Subcutaneous abdominal adipose tissue (tissue), 5 donors: ENCODE results near the gene S1PR4.
"Not testable (repeated sequence)": the region's sequence is repeated elsewhere in the genome, so short reads cannot be mapped to it uniquely, and the experiment has no call there.

Source experiments
- H3K27ac ChIP-seq: one replicate; pipeline ENCODE4 v1.7.0; 2013; ENCODE audit warnings: low read depth, mild to moderate bottlenecking, inconsistent platforms, low read length, moderate library complexity
- H3K27me3 ChIP-seq, 5 donors: one replicate each; pipeline ENCODE4 v1.7.0; 2013; ENCODE audit warnings: low read length in 5 of 5, inconsistent platforms in 1 of 5; ENCODE audit not compliant: control insufficient read depth in 5 of 5, insufficient read depth in 4 of 5
- H3K36me3 ChIP-seq, 5 donors: one replicate each; pipeline ENCODE4 v1.7.0; 2013; ENCODE audit warnings: low read length in 5 of 5; ENCODE audit not compliant: control insufficient read depth in 5 of 5, insufficient read depth in 5 of 5
- H3K4me1 ChIP-seq, 5 donors: one replicate each; pipeline ENCODE4 v1.7.0; 2013; ENCODE audit warnings: low read length in 5 of 5, mild to moderate bottlenecking in 3 of 5, moderate library complexity in 1 of 5; ENCODE audit not compliant: control insufficient read depth in 5 of 5, insufficient read depth in 5 of 5
- H3K4me3 ChIP-seq, 5 donors: one replicate each; pipeline ENCODE4 v1.7.0; 2013; ENCODE audit warnings: low read length in 5 of 5, low read depth in 1 of 5
- H3K9ac ChIP-seq, 5 donors: one replicate each; pipeline ENCODE4 v1.7.0; 2013; ENCODE audit warnings: low read length in 5 of 5, mild to moderate bottlenecking in 4 of 5, moderate library complexity in 3 of 5
- H3K9me3 ChIP-seq, 5 donors: one replicate each; pipeline ENCODE4 v1.7.0; 2013; ENCODE audit warnings: low read length in 5 of 5; ENCODE audit not compliant: control insufficient read depth in 5 of 5
- donor health status: healthy.
- donor health status: healthy.
- donor health status: healthy.
- donor health status: healthy.
- donor health status: healthy.

S1PR4 gene

DNA sequence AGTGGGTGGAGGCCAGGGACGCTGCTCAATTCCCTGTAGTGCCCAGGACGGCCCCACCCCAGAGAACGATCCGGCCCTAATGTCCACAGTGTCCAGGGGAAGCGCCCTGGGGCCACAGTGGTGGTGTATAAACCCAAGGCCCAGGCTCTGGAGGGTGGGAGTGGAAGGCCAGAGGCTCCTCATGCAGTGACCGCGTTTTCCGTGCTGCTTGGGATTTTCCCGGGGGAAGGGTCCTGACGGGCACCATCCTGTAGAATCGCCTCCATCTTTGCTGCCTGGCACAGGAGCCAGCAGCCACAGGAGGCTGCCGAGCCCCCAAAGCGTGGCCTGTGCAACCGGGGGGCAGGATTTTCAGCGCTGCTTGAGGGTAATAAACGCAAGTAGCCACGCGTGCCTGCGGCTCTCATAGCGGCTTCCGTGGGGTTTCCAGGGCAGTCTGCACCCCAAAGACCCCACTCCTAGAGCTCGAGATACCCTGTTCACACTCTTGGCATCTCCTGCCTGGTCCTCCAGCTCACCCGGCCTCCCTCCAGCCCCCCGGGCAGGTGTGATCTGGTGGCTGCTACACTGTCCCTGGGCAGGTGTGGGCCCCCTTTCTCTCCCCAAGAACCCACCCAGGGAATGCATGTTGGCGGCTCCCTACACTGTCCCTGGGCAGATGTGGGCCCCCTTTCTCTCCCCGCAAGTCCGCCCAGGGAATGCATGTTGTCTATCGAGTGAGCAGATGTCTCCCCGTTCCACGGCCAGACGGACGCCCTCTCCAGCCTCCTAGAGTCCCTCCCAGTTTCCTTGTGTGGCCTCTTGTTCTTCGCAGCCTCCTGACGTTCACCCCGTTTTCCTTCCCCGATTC is 9.3 kb downstream of the S1PR4 start:
- H3K9ac ChIP-seq: peak overlapping the region in 4 of 5 donors; percentile 11 to 90 (median 50)
- no peaks in the 10 kb centered on the region for H3K9me3 ChIP-seq
- H3K27ac ChIP-seq: no peak overlapping the region
- no peak overlapping the region for H3K4me3 ChIP-seq
- no peaks in the 10 kb centered on the region for H3K27me3 ChIP-seq
- H3K36me3 ChIP-seq: peaks cover 0 to 8% (median 3%) of the 10 kb centered on the region in 5 donors
- H3K4me1 ChIP-seq: peaks cover 9 to 36% (median 31%) of the 10 kb centered on the region in 5 donors

GRCh38 chr19:3188627-3189596 is 10.3 kb downstream of the S1PR4 start:
- Histone ChIP-seq H3K4me1 (peaks cover 9 to 36% (median 31%) of the 10 kb centered on the region in 5 donors), H3K4me3 (no peak overlapping the region), H3K9ac (peak overlapping the region in 1 of 5 donors; percentile 11), H3K9me3 (no peaks in the 10 kb centered on the region), H3K27me3 (no peaks in the 10 kb centered on the region), H3K36me3 (peaks cover 0 to 17% (median 11%) of the 10 kb centered on the region in 5 donors), H3K27ac (no peak overlapping the region)

DNA sequence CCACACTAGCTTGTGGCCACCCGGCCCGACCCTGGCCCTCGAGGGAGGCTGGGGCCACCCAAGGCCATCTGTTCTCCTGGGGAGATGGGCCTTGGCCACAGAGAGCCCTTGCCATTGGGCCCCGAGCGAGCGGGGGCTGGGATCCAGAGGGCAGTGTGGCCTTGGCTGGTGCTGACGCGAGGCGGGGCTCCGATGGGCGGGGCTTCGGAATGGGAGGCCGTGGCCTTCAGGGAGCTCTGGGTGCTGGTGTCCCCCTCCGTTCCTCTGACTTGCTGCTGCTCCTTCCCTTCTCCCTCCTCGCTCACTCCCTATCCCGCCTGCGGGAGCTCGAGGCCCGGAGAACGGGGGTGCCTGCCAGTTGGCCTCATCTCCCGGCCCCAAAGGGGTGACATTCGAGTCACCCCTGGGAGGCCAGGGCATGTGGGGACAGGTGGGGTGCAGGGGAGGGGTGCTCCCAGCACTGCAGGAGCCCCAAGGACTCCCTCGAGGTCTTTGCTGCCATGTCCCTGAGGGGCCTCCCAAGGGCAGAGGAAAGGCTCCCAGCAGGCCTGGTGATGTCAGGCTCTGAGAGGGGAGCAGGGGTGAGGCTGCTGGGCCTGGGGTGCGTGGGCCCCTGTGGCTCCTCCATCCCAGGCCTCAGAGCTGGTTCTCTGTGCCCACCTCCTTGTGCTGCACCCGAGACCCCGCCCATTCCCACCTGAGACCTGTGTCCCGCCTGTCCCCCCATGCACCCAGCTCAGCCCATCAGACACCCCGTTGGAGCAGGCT is 11.3 kb downstream of the S1PR4 start:
- Histone ChIP-seq H3K9ac (no peak overlapping the region), H3K27me3 (no peaks in the 10 kb centered on the region), H3K36me3 (peaks cover 0 to 17% (median 11%) of the 10 kb centered on the region in 5 donors), H3K4me1 (peaks cover 9 to 32% (median 27%) of the 10 kb centered on the region in 5 donors), H3K27ac (no peak overlapping the region), H3K4me3 (no peak overlapping the region), H3K9me3 (no peaks in the 10 kb centered on the region)

DNA sequence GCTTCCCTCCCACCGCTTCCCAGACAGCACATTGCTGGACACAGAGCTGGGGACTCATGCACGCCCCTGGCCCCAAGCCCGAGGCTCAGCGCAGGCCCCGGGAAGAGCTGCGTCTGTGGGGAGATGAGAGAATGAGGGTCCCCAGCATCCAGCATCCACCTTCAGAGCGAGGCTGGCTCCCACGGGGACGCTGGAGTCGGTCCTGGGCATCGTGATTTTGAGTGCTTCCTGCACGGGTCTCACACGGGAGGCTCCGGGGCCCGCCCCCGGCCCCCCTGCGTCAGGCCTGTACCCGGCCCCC is 11.9 kb downstream of the S1PR4 start:
- no peak overlapping the region for H3K27ac ChIP-seq
- H3K9ac ChIP-seq: no peak overlapping the region
- H3K4me1 ChIP-seq: peaks cover 9 to 28% (median 23%) of the 10 kb centered on the region in 5 donors
- no peaks in the 10 kb centered on the region for H3K9me3 ChIP-seq
- H3K4me3 ChIP-seq: no peak overlapping the region
- peaks cover 0 to 17% (median 11%) of the 10 kb centered on the region in 5 donors for H3K36me3 ChIP-seq
- H3K27me3 ChIP-seq: no peaks in the 10 kb centered on the region

DNA sequence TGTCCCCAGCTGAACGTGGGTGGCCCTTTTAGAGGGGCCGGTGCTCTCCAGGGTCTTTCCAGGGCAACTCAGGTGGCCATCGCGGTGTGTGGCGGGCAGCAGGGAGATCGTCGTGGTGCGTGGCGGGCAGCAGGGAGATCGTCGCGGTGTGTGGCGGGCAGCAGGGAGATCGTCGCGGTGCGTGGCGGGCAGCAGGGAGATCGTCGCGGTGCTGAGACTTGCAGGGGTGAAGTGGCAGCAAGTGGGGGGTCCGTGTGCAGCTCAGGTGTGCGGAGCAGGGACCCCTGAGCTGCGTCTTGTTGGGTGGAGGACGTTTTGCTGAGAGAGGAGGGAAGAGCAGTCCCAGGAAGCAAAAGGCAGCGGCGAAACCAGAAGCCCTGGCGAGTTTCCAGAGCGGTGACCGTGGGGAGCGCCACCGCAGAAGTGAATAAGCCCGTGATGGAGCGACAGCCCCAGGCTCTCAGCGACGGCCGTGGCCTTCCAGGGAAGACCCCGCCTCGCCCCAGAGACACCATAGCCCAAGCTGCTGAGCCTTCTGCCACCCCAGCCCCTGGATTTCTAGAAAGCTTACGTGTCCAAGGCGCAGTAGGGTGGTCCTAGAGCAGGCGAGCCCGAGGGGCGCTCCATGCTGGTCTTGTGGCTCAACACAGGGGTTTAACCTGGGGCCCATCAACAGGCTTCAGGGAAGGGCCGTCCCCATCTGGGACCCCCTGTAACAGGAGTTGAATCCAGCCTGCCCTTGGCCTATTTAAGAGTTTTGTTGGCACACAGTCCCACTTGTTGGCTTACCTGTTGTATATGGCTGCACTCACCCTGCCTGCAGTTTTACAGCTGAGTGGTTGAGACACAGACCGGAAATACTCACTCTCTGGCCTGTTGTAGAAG is 12.6 kb downstream of the S1PR4 start:
- Histone ChIP-seq H3K4me1 (peaks cover 9 to 26% (median 23%) of the 10 kb centered on the region in 5 donors), H3K9ac (no peak overlapping the region), H3K4me3 (no peak overlapping the region), H3K27me3 (no peaks in the 10 kb centered on the region), H3K27ac (no peak overlapping the region), H3K36me3 (peaks cover 0 to 23% (median 13%) of the 10 kb centered on the region in 5 donors), H3K9me3 (no peaks in the 10 kb centered on the region)

GRCh38 chr19:3191806-3192104 is 13.2 kb downstream of the S1PR4 start:
- H3K4me3 ChIP-seq, H3K27me3 ChIP-seq, H3K9ac ChIP-seq, H3K9me3 ChIP-seq, H3K27ac ChIP-seq: not testable (repeated sequence)
- H3K36me3 ChIP-seq: peaks cover 0 to 28% (median 19%) of the 10 kb centered on the region in 5 donors
- peaks cover 6 to 20% (median 17%) of the 10 kb centered on the region in 5 donors for H3K4me1 ChIP-seq

DNA sequence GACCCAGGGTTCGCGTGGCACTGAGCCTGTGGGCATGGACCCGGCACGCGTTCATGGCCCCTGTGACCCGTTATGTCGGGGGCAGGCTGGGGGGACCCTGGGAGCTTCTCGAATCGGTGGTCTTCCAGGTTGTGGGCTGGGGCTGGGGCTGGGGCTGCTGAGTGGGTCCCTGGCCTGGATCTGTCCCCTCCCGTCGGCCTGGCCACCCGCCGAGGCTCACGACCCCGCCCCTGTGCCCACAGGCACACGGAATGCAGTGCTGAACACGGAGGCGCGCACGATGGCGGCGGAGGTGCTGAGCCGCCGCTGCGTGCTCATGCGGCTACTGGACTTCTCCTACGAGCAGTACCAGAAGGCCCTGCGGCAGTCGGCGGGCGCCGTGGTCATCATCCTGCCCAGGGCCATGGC is 13.7 kb downstream of the S1PR4 start:
- Histone ChIP-seq H3K27ac (no peak overlapping the region), H3K36me3 (peaks cover 0 to 31% (median 21%) of the 10 kb centered on the region in 5 donors), H3K4me1 (peaks cover 1 to 15% (median 12%) of the 10 kb centered on the region in 5 donors), H3K9ac (no peak overlapping the region), H3K27me3 (no peaks in the 10 kb centered on the region), H3K9me3 (no peaks in the 10 kb centered on the region), H3K4me3 (no peak overlapping the region)

- Histone ChIP-seq H3K27me3 (no peaks in the 10 kb centered on the region), H3K36me3 (peaks cover 0 to 31% (median 21%) of the 10 kb centered on the region in 5 donors), H3K27ac (no peak overlapping the region), H3K9ac (no peak overlapping the region), H3K4me3 (no peak overlapping the region), H3K4me1 (peaks cover 0 to 10% (median 8%) of the 10 kb centered on the region in 5 donors), H3K9me3 (no peaks in the 10 kb centered on the region)
These were observed 14.1 kb downstream of the S1PR4 start for GRCh38 chr19:3192684-3193083.
